HL-60 (cell line): ENCODE measurements around the gene LRP6.

Experiments
- DNase-seq, 2 experiments: peaks; one replicate each; pipeline ENCODE4 v3.0.0-alpha.2; 2010 to 2020; ENCODE audit warnings: low read depth in 1 of 2, low spot score in 1 of 2
- H3K27ac ChIP-seq: fragments of 250-450 bp; sonication (Bioruptor Pico); replicated peaks from 2 replicates; pipeline ENCODE4 v1.5.1; 2020; ENCODE audit warnings: mild to moderate bottlenecking, moderate library complexity
- H3K27me3 ChIP-seq: fragments of 250-450 bp; sonication (Bioruptor Pico); 2 replicates; pipeline ENCODE4 v1.5.1; 2021; ENCODE audit warnings: mild to moderate bottlenecking, moderate library complexity; ENCODE audit not compliant: insufficient read depth, poor library complexity, severe bottlenecking
- H3K4me3 ChIP-seq: replicated peaks from 2 replicates; pipeline ENCODE4 v1.5.1; 2011; ENCODE audit warnings: mild to moderate bottlenecking, control low read depth, low read length; ENCODE audit not compliant: insufficient read depth
- CTCF ChIP-seq: IDR thresholded peaks from one replicate; pipeline ENCODE4 v1.5.1; 2011; ENCODE audit warnings: low read length, control low read depth, inconsistent platforms; ENCODE audit not compliant: insufficient read depth
- GABPA ChIP-seq: IDR thresholded peaks from 2 replicates; pipeline ENCODE4 v1.6.1; 2012; ENCODE audit warnings: low read depth
- POLR2AphosphoS5 ChIP-seq: IDR thresholded peaks from 2 replicates; pipeline ENCODE4 v1.6.1; 2012; ENCODE audit warnings: low read depth
- REST ChIP-seq: IDR thresholded peaks from 2 replicates; pipeline ENCODE4 v1.6.1; 2012; ENCODE audit warnings: low read depth; ENCODE audit not compliant: insufficient replicate concordance
- SPI1 ChIP-seq: IDR thresholded peaks from 2 replicates; pipeline ENCODE4 v1.6.1; 2012; ENCODE audit warnings: low read depth, mild to moderate bottlenecking, borderline replicate concordance

LRP6 gene

GRCh38 chr12:12197128-12197527, 69.7 kb downstream of the LRP6 start:
- Histone ChIP-seq H3K27ac (no peak overlapping the region), H3K27me3 (no peaks in the 10 kb centered on the region), H3K4me3 (no peak overlapping the region)
- no peak for DNase-seq
- TF ChIP-seq CTCF (no peak), REST (no peak), GABPA (no peak), SPI1 (no peak), POLR2AphosphoS5 (no peak)

- no peak overlapping the region for H3K4me3 ChIP-seq
- no peak overlapping the region for H3K27ac ChIP-seq
- no peak for TF ChIP-seq REST
- TF ChIP-seq CTCF: no peak
- TF ChIP-seq SPI1: no peak
- no peak for TF ChIP-seq POLR2AphosphoS5
- TF ChIP-seq GABPA: no peak
- peaks cover 1% of the 10 kb centered on the region for H3K27me3 ChIP-seq
- DNase-seq: no peak
Measured at GRCh38 chr12:12195516-12195915, 71.3 kb downstream of the LRP6 start.

GRCh38 chr12:12195081-12195480, 71.8 kb downstream of the LRP6 start:
- no peak overlapping the region for H3K4me3 ChIP-seq
- no peak for TF ChIP-seq CTCF
- TF ChIP-seq SPI1: peak; percentile 48; the same call in 1 of the 2 replicates
- no peak for DNase-seq
- no peak overlapping the region for H3K27ac ChIP-seq
- peaks cover 3% of the 10 kb centered on the region for H3K27me3 ChIP-seq

GRCh38 chr12:12194206-12194605, 72.6 kb downstream of the LRP6 start:
- DNase-seq: no peak
- Histone ChIP-seq H3K27ac (no peak overlapping the region), H3K4me3 (no peak overlapping the region), H3K27me3 (peaks cover 3% of the 10 kb centered on the region)
- TF ChIP-seq REST (no peak), CTCF (no peak), POLR2AphosphoS5 (no peak), SPI1 (no peak), GABPA (no peak)
